ENCODE results near the gene PGM2.

- no peak for TF ChIP-seq CTCF (IDR thresholded peaks at IDR 0.05)
- no peak for TF ChIP-seq POLR2A (IDR thresholded peaks at IDR 0.05)
Measured at GRCh38 chr4:37860266-37860665, 33.8 kb downstream of the PGM2 start.

Measured in upper lobe of left lung (tissue), 4 donors.